HepG2 (cell line): Measurements from ENCODE around the gene RPLP2. TPM values are rescaled to one million over a fixed set of nuclear protein-coding genes. Genes with fewer than 3 reads are reported as not detected.

Experiments used
- ATAC-seq: fragments of 200-7000 bp; cut with Tn5 transposase; 3 replicates; pipeline ENCODE4 v1.9.1; 2020; ENCODE audit warnings: mild to moderate bottlenecking, moderate library complexity
- BruUV-seq: library from RNA; stranded (reverse); fragments of 400-500 nt; replicated peaks from 2 replicates; lab custom pipeline; 2021; lab: Mats Ljungman, UMichigan
- CTCF ChIA-PET: fragments of 300-600 bp; formaldehyde crosslinking; extraction: SDS; loops from one replicate; lab custom pipeline; 2021; ENCODE audit warnings: low total read pairs, inconsistent platforms, low intra/inter-chr PET ratio; lab: Yijun Ruan, JAX
- POLR2A ChIA-PET: fragments of 350-600 bp; sonication (Branson Sonifier 250); formaldehyde crosslinking; loops from one replicate; lab custom pipeline; 2020; ENCODE audit warnings: antibody characterized with exemption, inconsistent platforms; lab: Yijun Ruan, JAX
- DNase-seq: peaks from one replicate; pipeline ENCODE4 v3.0.0-alpha.2; 2015; ENCODE audit warnings: low spot score
- FAIRE-seq: peaks from 3 replicates; lab custom pipeline; 2011; peaks lifted over from hg19 to GRCh38; lab: Jason Lieb, UNC
- H2AFZ ChIP-seq: one replicate; pipeline ENCODE4 v1.6.1; 2011; ENCODE audit warnings: low read length, inconsistent platforms
- H3K27ac ChIP-seq: fragments of 300-600 bp; 3 replicates; pipeline ENCODE4 v1.8.0; 2011; ENCODE audit warnings: mixed run types, mild to moderate bottlenecking, mixed read lengths, low read length, inconsistent platforms; ENCODE audit not compliant: insufficient read depth; ENCODE audit errors: extremely low read length
- H3K27me3 ChIP-seq, 2 experiments: fragments of 200-600 bp in 1 of 2; 2 replicates in 1 of 2; 3 replicates in 1 of 2; pipeline versions ENCODE4 v1.6.0 to v1.8.0; 2011; ENCODE audit warnings: low read length in 2 of 2, mild to moderate bottlenecking in 2 of 2, moderate library complexity in 2 of 2, inconsistent platforms in 1 of 2; ENCODE audit not compliant: insufficient read depth in 2 of 2, control insufficient read depth in 1 of 2
- H3K36me3 ChIP-seq, 2 experiments: fragments of 200-600 bp in 1 of 2; replicated peaks in 1 of 2; 2 replicates in 1 of 2; 3 replicates in 1 of 2; pipeline versions ENCODE4 v1.5.1 to v1.8.0; 2011; ENCODE audit warnings: low read length in 2 of 2, inconsistent platforms in 1 of 2; ENCODE audit not compliant: insufficient read depth in 2 of 2, control insufficient read depth in 1 of 2
- H3K4me1 ChIP-seq: 2 replicates; pipeline ENCODE4 v1.5.1; 2012; ENCODE audit warnings: low read length, inconsistent platforms; ENCODE audit not compliant: insufficient read depth
- H3K4me2 ChIP-seq: 2 replicates; pipeline ENCODE4 v1.6.0; 2011; ENCODE audit warnings: low read depth, low read length, inconsistent platforms
- H3K4me3 ChIP-seq, 3 experiments: fragments of 200-600 bp in 1 of 3; sonication (generic), shearing (Covaris generic) in 1 of 3; replicated peaks in 1 of 3; 2 replicates each; pipeline ENCODE4 v1.5.1; 2011 to 2016; ENCODE audit warnings: low read length in 3 of 3, inconsistent platforms in 2 of 3, low read depth in 2 of 3, mild to moderate bottlenecking in 2 of 3, control low read depth in 1 of 3, mixed read lengths in 1 of 3; ENCODE audit not compliant: insufficient read depth in 1 of 3
- H3K79me2 ChIP-seq: one replicate; pipeline ENCODE4 v1.6.1; 2011; ENCODE audit warnings: low read length, inconsistent platforms; ENCODE audit not compliant: insufficient read depth
- H3K9ac ChIP-seq: 2 replicates; pipeline ENCODE4 v1.6.0; 2011; ENCODE audit warnings: mild to moderate bottlenecking, low read depth, low read length, inconsistent platforms; ENCODE audit not compliant: insufficient read depth
- H3K9me3 ChIP-seq: 2 replicates; pipeline ENCODE4 v1.5.1; 2012; ENCODE audit warnings: mild to moderate bottlenecking, low read length
- H4K20me1 ChIP-seq: 2 replicates; pipeline ENCODE4 v1.6.0; 2011; ENCODE audit warnings: inconsistent platforms, mild to moderate bottlenecking, low read length, moderate library complexity; ENCODE audit not compliant: insufficient read depth
- AHDC1 ChIP-seq: sonication (generic); formaldehyde crosslinking; IDR thresholded peaks from 2 replicates; pipeline ENCODE4 v1.5.1; 2020; ENCODE audit warnings: mild to moderate bottlenecking, missing genetic modification reagents, borderline replicate concordance
- ELF1 ChIP-seq: sonication (generic); formaldehyde crosslinking; IDR thresholded peaks from 2 replicates; pipeline ENCODE4 v1.4.0; 2020; ENCODE audit warnings: missing genetic modification reagents
- FOXJ3 ChIP-seq: sonication (generic); formaldehyde crosslinking; IDR thresholded peaks from 2 replicates; pipeline ENCODE4 v1.4.0; 2020; ENCODE audit warnings: missing genetic modification reagents, mild to moderate bottlenecking, borderline replicate concordance
- NFE2 ChIP-seq: sonication (generic); formaldehyde crosslinking; IDR thresholded peaks from 2 replicates; pipeline ENCODE4 v1.4.0; 2020; ENCODE audit warnings: missing genetic modification reagents
- NFKB2 ChIP-seq: sonication (generic); formaldehyde crosslinking; IDR thresholded peaks from 2 replicates; pipeline ENCODE4 v1.4.0; 2020; ENCODE audit warnings: missing genetic modification reagents, borderline replicate concordance
- RNF219 ChIP-seq: sonication (generic); formaldehyde crosslinking; IDR thresholded peaks from 2 replicates; pipeline ENCODE4 v1.5.0; 2020; ENCODE audit warnings: mild to moderate bottlenecking, missing genetic modification reagents
- ZGPAT ChIP-seq: IDR thresholded peaks from 2 replicates; pipeline ENCODE4 v1.6.1; 2016; ENCODE audit warnings: mild to moderate bottlenecking
- ZNF18 ChIP-seq: sonication (generic); formaldehyde crosslinking; IDR thresholded peaks from 2 replicates; pipeline ENCODE4 v1.8.0; 2022; ENCODE audit warnings: mild to moderate bottlenecking, missing genetic modification reagents; ENCODE audit not compliant: insufficient replicate concordance
- ZNF709 ChIP-seq: sonication (generic); formaldehyde crosslinking; IDR thresholded peaks from 2 replicates; pipeline ENCODE4 v1.5.0; 2020; ENCODE audit warnings: mild to moderate bottlenecking, missing genetic modification reagents
- ZUFSP ChIP-seq: sonication (generic); formaldehyde crosslinking; IDR thresholded peaks from 2 replicates; pipeline ENCODE4 v1.9.0; 2021; ENCODE audit warnings: missing genetic modification reagents, mild to moderate bottlenecking, borderline replicate concordance
- WGBS: methylation state at CpG from one replicate; pipeline ENCODE4 v1.1.6; 2017; ENCODE audit warnings: low lambda C conversion rate; 5-methylcytosine and 5-hydroxymethylcytosine counted together
- in situ Hi-C: cut with HindIII; loops from 2 replicates; pipeline ENCODE4 v1.10.0; 2017; ENCODE audit warnings: low pct_unique_long_range_greater_than_20kb; ENCODE audit not compliant: extremely low pct_ligation_motif_present
- intact Hi-C: fragments of 100-400 bp; cut with micrococcal nuclease; formaldehyde crosslinking; loops from one replicate; pipeline ENCODE4 v1.10.0; 2022; ENCODE audit not compliant: unreplicated experiment
- polyA plus RNA-seq, 8 experiments: library from polyadenylated mRNA; depleted of rRNA in 3 of 8; stranded (reverse) in 7 of 8; unstranded in 1 of 8; fragments of >200 nt; fragmentation: Illumina TruSeq in 4 of 8; extraction: Trizol in 4 of 8; gene quantifications; 2 replicates each; pipeline versions ENCODE4 v1.2.1 to v1.2.3, GENCODE V29; 2011 to 2016; ENCODE audit warnings: low read depth in 4 of 8, missing spikeins in 1 of 8, mixed read lengths in 1 of 8; ENCODE audit not compliant: insufficient read depth in 1 of 8
- total RNA-seq, 5 experiments: library from RNA; depleted of rRNA; stranded (reverse); fragments of >200 nt; fragmentation: Illumina TruSeq; extraction: Trizol; gene quantifications; 2 replicates each; pipeline ENCODE4 v1.2.3, GENCODE V29; 2016; ENCODE audit warnings: low read depth in 1 of 5

The RPLP2 gene
- total and polyA plus RNA-seq, 2 of the 13 experiments (the other 11 are each of a cell fraction or from before 2014, with no cell fraction given), result 978 to 2,106 TPM

- BruUV-seq, result TSS peak; percentile 86
- FAIRE-seq (no peak), DNase-seq (no peak), ATAC-seq (no peak)
- POLR2A ChIA-PET, result interaction anchor here (3.2 to 16.1 kb wide), 3 partner anchors 12 to 23 kb away, joined by 39 to 264 read pairs (median 141); partner anchors contain the start of genes CD151, CRACR2B and PNPLA2
- Histone ChIP-seq H3K4me1 (peaks cover 69% of the 10 kb centered on the region), H4K20me1 (peaks cover 17% of the 10 kb centered on the region; the same call in 1 of the 2 replicates), H3K4me2 (peak overlapping the region; percentile 85), H3K27ac (peak overlapping the region; percentile 83), H3K36me3 (peaks cover 6 to 31% of the 10 kb centered on the region in 2 experiments), H2AFZ (no peak overlapping the region), H3K9ac (peak overlapping the region; percentile 92), H3K27me3 (no peaks in the 10 kb centered on the region), H3K4me3 (peak overlapping the region; percentile 97 to 100 (median 98)), H3K9me3 (no peaks in the 10 kb centered on the region), H3K79me2 (peaks cover 27% of the 10 kb centered on the region)
- CTCF ChIA-PET, result no interaction called here
- in situ Hi-C loops (no loop called here), intact Hi-C loops (loop anchor here (5.0 kb wide), 1 partner anchor 35 kb away; the partner anchor contains the start of genes PIDD1 and RPLP2)
- WGBS, result 0% methylated on average over 4 of the region's 27 CpGs
- no peak for TF ChIP-seq FOXJ3
- TF ChIP-seq ZGPAT (CRISPR knock-in tag), result no peak
- TF ChIP-seq RNF219 (CRISPR knock-in tag), result no peak
- no peak for TF ChIP-seq NFE2 (CRISPR knock-in tag)
- TF ChIP-seq ZUFSP (CRISPR knock-in tag), result no peak
- 0 out of 2 replicates have a peak, but pooled peaks have one; percentile 7 for TF ChIP-seq NFKB2
- TF ChIP-seq ZNF709 (CRISPR knock-in tag), result no peak
- no peak for TF ChIP-seq ELF1 (CRISPR knock-in tag)
- TF ChIP-seq ZNF18 (CRISPR knock-in tag), result no peak
- TF ChIP-seq AHDC1 (CRISPR knock-in tag), result no peak
Measured at GRCh38 chr11:841981-842369, 32.2 kb downstream of the RPLP2 start.
